ELF-1 (cell line): Measurements from ENCODE around the gene C2orf78.

ENCODE experiments used
- DNase-seq: peaks from one replicate; pipeline ENCODE4 v3.0.0-alpha.2; 2016; ENCODE audit warnings: low read depth, low spot score

The C2orf78 gene

DNA sequence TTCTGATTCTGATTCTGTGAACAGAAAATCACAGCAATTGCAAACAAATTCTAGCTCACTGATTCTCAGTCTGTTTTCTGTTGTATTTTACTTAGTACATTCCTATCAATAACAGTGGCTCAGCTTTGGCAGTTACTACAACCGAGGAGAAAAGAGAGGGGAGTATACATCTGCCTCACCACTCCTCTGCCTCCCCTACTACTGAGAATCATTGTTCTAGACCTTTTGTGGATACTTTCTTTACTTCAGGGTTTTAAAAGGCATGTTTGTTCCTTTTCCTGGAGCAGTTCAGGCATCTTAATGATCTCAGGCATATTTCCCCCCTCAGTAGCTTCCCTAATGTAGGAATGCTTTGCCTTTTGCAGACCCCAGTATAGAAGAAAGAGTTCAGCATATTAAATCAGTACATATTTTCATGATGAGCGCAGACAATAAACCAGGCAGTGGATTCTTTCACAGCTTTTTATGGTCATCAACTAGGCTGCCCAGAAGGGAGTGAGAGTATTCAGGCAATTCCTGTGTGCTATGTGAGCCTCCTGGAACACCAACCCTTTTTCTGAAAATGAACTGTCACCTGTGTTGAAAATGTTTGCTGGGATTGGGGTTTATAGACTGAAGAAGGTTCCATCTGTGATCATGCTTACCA is 55.0 kb downstream of the C2orf78 start:
- DNase-seq, result no peak

DNA sequence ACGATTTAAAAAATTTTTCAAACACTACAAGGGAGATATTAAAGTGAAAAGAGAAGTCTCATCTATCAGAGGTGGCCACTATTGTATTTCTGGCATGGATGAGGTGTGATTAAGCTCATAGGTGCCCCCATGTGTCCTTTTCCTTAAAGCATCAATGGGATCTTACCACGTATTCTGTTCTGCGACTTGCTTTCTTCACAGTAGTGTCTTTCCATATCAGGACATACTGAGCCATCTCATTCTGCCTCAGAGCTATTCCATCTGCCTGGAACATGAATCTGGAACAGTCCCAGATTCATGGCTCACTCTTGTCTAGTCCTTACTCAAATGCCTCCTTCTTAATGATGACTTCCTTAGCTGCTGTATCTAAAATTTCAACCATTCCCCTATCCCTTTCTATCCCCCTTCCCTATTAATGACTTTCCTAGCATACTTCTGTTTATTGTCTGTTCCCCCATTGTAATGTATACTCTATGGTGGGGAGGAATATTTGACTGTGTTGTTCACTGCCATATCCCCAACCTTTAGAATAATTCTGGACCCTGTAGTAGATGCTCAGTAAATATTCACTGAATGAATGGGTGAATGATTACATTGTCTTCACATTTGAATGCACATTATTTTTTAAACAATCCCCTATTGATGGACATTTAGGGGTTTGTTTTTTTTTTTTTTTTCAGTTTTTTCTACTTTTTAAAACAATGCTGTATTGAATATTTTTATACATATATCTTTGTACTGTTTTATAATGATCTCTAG is 55.8 kb downstream of the C2orf78 start:
- DNase-seq, result no peak

DNA sequence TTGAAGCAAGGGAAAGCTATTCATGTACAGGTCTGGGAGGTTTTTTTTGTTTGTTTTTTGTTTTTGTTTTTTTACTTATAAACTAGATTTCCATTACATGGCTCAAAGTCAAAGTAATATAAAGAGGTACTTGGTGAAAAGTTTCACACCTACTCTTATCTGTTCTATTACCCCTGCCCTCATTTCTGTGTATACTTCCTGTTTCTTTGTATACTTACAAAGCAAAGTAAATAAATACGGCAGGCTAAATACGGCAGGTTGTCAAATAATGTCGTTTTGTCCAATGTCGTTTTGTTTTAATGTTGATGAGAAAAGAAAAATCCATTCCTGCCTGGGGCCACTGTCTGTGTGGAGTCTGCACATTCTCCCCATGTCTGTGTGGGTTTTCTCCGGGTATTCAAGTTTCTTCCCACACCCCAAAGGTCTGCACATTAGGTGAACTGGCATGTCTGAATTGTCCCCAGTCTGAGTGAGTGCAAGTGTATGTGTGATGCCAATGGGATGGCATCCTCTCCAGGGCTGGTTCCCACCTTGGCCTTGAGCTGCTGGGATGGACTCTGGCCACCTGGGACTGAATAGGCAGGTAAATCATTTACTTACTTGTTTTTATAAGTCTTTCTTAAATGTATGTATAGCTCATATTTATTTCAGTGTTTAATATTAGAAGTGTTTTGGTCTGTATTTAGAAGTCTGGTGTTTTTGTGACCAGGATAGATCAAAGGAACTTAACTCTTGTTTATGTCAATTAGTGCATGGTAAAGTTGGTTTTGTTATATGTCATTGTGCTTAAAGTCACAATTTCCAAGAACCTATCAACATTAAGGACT is 58.1 kb downstream of the C2orf78 start:
- DNase-seq, result no peak

DNA sequence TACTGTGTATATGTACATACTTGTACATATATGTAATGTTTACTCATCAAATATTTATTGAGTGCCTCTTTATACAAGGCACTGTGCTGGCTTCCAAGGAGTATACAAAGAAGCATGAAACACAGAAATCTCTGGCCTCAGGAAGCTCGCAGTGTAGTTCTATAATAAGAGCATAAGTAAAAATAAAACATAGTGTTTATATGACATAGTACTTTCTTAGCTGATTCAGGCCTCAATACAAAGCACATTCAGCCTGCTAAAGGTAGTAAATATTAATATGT is 58.7 kb downstream of the C2orf78 start:
- no peak for DNase-seq

DNA sequence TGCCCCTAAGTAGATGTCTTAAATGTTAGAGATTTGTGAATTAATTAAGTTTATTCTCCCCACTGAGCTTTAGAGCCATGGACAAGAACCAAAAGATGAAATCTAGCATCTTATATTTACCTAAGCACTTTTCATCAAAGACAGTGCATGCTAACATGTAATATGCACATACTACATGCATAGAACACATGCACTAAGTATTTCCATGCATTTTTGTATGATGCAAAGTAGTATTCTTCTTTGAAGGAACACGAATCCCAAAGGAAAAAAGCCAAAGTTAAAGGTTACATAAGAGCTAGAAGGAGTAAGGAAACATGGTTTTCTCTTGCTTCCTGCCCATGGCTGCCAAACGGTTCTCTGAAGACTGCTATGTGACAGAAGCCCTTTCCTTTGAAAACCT is 60.1 kb downstream of the C2orf78 start:
- DNase-seq, result no peak

DNA sequence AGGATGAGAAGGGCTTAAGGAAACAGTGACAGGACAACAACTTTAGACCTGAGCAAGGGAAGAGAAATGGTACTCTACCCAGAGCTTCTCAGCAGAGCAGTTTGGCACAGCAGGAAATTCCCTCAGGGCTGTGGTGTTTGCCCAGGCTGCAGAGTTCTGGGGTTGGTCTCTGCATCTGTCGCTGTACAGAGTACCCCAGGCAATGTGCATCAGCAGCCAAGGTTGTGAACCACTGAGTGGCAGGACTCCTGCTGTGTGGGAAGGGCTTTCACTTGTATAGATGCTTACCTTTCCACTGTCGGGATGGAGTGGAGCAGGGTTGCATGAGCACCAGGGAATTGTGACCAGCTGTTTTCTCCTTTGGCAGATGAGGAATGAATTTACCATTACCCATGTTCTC is 66.0 kb downstream of the C2orf78 start:
- DNase-seq, result peak; percentile 53

DNA sequence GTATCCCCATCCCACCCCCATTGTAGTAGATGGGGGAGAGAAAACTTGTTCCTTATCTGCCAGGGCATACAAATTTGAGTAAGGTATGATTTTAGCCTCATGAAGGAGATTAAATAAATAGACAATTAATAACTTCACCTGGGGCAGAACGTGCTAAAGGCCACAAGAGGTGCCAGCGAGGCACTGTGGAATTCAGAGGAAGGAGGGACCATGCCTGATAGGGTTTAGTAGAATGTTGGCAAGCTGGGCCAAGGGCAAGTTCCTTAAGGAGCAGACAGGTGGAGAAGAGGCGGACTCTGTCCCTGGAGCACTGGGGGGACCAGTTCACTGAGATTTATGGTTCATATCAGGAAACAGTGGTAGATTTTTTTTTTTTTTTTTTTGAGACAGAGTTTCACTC is 67.3 kb downstream of the C2orf78 start:
- DNase-seq, result no peak

DNA sequence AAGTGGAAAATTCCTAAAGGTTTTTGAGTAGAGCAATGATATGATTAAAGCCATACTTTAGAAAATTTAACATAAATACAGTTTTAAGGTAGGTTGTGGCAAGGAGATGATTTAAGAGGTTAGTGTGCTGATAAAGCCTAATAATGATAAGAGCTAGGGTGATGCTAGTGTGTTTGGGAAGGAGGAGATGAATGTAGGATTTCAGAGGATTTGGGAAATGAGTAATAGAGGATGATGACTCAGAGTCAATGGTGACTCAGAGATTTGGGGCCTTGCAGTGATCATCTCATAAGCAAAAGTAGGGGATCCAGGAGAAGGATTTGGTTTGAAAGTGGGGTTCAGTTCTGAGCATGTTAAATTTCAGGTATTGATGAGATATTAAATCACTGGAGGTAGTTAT is 68.0 kb downstream of the C2orf78 start:
- DNase-seq, result no peak

DNA sequence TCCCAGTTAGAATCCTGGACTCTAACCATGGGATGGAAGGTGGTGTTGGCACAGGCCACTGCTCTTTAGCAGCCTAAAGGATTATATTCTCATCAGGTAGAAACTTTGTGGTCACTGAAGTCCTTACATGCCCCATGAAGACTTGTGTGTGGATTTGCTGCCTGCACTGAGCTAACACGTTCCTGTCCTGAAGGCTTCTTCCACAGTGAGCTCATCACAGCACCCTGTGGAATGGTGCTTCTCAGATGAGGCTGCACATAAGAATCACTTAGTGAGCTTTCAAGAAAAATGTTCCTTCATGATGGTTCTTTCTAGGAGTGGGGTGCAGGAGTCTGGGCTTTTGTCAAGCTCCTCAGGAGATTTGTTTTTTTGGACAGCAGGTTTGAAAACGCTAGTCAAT is 71.5 kb downstream of the C2orf78 start:
- DNase-seq, result no peak

DNA sequence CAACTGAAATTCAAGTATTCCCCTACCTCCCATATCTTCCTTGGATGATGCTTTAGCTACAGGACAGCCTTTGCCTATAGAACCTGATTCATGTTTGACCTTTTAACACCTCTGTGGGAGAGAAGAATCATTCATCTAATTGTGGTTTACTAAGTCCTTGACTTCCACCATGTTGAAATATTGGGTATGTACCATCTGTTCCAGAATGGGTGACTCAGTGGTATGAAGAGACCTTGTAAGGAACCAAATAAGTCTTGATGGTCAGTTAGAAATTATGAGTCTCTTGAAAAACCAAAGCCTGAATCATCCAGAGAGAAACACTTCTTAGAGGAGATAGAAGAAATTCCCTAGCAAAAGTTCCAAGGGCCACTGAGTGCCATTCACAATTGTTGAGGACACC is 72.2 kb downstream of the C2orf78 start:
- DNase-seq, result no peak

DNA sequence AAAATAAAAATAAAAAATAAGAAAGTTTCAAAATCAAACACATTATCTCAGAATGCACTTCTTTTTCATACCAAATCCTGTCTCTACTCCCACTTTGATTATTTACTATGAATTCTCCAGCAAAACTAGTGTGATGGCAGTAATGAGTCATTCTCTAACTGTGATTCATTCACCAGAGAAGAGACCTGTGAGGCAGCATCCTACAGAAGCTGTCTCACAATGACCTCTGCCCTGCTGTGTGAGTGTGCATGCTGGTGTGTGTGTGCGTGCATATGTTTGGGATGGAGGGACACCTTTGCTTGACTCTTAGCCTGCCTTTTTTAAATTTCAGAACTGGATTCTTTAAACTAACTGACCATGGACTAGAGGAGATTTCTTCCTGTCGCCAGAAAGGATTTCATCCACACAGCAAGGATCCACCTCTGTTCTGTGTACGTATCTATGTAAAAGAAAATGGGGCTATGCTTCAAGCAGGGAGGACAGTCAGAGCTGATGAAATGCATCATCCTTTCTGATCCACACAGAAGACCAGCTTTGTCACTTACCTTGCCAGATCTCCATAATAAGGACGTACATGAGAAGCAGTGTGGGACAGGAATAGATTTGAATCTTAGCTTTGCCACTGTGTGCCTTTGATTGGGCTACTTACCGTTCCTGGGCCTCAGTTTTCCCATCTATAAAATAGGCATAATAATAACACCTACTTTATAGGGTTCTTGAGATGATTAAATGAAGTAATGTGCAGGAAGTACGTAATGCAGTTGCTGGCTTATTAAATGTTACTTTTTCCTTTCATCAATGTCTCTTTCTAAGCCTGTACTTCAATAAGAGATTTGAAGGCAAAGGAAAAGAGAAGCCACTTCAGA is 76.0 kb downstream of the C2orf78 start:
- DNase-seq, result no peak

DNA sequence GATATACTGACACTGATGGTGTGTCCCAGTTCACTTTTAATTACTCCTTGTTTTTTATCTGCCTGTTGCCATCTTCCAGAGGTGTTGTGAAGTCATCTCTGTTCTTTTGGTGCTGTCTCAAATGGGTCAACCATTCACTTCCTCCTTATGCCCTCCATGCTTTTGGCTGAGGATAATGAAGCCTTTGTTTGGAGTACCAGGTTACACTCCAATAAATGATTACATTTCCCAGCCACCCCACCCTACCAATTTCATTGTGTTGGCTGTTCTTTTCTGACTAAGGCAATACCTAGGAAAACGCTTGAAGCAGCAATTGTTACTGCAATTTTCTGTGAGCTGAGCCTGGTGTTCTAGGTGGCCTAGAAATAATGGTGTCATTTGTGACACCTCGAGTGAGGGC is 79.0 kb downstream of the C2orf78 start:
- DNase-seq, result no peak
